GM12891 (cell line): ENCODE results near the gene NFATC1.

Source experiments
- POLR2A ChIP-seq: IDR thresholded peaks from 2 replicates; pipeline ENCODE4 v1.6.1; 2011; ENCODE audit warnings: low read depth, low read length, control low read depth
- POLR2AphosphoS5 ChIP-seq: IDR thresholded peaks from 2 replicates; pipeline ENCODE4 v1.6.1; 2011; ENCODE audit warnings: low read depth, low read length, control low read depth
- POU2F2 ChIP-seq: IDR thresholded peaks from 2 replicates; pipeline ENCODE4 v1.6.1; 2011; ENCODE audit warnings: low read depth, mild to moderate bottlenecking, control low read depth, low read length, moderate library complexity
- SPI1 ChIP-seq: IDR thresholded peaks from 2 replicates; pipeline ENCODE4 v1.6.1; 2011; ENCODE audit warnings: low read depth, low read length, control low read depth
- TAF1 ChIP-seq: IDR thresholded peaks from 2 replicates; pipeline ENCODE4 v1.6.1; 2011; ENCODE audit warnings: low read depth, low read length, control low read depth

- TF ChIP-seq POLR2AphosphoS5 (no peak), POLR2A (no peak), TAF1 (no peak), SPI1 (no peak), POU2F2 (no peak)
These were observed 456 bp upstream of the NFATC1 start for GRCh38 chr18:79395308-79395640.
